HL-60/S4 treated with retinoic acid at 250 ng/mL for 4 days and 3 days (cell line): ENCODE results near the gene SLC30A1.
"Not testable (repeated sequence)": the region's sequence is repeated elsewhere in the genome, so short reads cannot be mapped to it uniquely, and the experiment has no call there.

Experiments
- in situ Hi-C: fragments of 300-500 bp; cut with MboI; formaldehyde crosslinking; loops from 2 replicates; pipeline ENCODE4 v1.7.0; 2022; ENCODE audit warnings: low sequenced_read_pairs

The SLC30A1 gene

DNA sequence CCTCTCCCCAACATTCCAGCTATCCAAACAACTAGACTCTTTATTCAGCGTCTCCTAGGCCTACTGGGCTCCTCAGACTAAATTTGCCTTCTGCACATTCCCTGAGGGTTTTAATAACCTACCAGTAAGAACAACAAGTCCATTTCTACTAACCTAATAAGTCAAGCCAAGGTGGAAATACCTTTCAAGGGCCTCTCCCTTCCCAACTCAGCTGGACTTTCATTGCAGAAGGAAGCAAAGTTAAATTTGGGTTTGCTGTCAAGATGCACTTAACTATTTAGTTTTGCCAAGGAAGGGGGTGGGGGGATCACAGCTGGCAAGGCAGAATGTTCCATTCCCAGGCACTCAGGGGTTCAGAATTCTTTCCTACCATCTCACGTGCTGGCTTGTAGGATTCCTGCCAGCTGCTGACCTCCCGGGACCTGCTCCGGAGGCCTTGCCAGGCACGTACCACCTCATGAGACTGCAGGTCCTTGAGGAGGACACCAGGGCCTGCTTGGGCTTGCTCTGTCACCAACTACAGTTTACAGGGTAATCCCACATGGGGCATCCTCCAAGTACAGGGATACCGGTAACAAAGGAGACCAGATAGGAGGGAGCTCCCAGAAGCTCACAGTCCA is 29.8 kb downstream of the SLC30A1 start:
- in situ Hi-C loops = no loop called here

DNA sequence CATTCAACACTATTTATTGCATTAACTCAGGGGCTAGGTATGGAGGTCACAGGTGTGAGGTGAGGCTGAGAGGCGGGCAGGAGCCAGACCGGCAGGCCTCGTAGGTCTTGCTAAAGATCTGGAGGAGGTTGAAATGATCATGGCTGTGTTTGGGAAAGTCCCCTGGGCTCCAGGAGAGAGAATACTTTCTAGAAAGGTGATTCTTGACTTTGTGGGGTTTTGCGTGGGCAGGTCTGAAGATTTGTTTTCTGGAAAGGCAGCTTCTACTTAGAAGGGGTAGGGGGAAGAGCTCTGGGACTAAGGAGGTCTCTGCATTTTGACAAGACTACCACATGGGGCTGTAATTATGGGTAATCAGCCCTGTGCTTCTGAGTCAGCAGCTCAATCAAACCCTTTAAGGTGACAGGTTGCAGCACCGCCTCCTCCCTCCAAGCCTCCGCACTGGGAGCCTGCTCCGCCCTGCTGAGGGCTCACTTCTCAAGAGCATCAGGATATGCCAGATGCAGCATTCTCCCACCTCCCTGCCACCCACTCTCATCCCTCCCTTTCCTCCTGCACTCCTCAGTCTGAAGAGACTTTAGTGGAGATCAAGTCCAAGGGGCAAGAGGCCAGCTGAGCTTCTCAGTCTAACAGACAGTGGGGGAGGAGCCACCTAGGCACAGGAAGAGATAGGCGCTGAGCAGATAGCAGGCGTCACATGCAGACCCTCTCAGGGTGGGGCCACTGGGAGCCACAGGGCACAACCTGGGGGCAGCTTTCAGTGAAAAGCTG is 30.5 kb downstream of the SLC30A1 start:
- in situ Hi-C loops = no loop called here

DNA sequence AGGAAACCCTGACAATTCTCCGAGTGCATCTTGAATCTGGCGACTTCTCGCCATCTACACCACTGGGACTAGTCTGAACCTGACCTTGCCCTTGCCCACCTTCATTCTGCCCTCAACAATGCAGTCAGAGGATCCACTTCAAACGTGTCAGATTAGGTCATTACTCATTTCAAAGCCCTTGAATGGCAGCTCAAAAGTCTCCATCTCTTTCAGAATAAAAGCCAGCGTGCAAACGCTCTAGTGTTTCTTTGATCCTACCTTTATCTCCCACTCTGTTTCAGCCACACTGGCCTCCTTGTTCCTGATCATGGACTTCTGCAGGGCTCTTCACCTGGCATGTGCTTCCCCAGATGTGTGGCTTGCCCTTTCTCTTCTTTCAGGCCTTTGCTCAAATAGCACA is 31.3 kb downstream of the SLC30A1 start:
- in situ Hi-C loops = no loop called here

DNA sequence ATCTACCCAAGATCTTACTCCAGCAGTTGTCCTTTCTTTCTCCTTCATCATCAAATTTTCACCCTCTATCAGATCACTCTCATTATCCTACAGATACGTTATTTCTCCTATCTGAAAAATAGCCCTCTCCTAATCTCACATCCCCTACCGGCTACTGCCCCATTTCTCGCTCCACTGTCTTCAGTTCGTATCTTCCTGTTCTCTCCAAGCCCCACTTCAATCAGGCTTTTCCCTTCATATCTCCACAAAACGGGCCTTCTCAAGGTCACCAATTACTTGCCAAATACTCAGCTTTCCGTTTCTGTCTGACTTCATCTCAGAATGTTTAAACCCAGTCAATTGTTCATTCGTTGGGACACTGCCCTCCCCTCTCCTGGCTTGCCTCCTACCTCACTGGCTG is 32.4 kb downstream of the SLC30A1 start:
- in situ Hi-C loops = no loop called here

DNA sequence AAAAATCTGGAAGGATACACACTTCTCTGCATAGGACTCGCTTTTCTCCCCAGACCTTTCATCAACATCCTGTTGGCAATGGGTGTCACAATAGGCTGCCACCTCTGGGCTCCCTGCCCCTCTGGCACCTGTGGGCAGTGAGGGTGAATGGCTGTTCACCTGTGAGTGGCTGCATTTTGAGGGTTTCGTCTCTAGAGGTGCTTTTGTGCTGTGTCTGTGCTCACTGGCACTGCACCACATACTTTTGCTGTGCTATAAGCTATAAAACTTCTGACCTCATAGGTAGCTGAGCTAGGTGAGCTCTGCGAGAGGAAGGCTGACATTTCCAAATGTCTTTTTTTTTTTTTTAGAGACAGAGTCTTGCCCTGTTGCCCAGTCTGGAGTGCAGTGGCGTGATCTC is 35.9 kb downstream of the SLC30A1 start:
- in situ Hi-C loops = no loop called here

DNA sequence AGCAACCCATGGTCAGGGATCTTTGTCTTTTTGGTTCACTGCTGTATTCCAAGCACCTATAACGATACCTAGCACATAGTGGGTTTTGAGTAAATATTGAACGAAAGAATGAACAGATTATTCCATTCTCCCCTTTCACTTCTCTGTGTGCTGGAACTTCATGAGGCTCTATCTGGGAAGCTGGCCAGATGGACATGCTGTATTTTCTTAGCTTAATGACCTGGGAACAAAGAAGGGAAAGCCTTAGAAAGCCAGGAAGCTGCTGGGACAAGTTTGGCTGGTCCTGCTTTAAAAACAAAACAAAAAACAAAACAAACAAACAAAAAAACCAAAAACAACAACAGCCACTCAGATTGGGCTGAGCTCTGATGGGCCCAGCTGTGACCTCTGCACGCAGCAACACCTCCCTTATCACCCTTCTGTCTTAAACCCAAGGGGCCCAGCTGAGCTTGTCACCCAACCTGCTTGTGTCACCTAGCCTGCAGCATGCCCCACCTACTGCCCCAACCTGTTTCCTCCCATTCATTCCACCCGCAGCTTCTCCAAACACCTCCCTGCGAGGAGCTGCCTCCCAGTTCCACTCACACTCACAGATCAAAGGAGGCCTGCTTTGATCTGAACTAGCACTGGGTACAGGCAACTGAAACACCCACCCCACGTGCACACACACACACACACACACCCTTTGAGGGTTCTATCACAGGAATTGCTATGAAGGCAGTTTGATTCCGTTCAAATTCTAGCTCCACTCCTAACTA is 37.1 kb downstream of the SLC30A1 start:
- in situ Hi-C loops = no loop called here

DNA sequence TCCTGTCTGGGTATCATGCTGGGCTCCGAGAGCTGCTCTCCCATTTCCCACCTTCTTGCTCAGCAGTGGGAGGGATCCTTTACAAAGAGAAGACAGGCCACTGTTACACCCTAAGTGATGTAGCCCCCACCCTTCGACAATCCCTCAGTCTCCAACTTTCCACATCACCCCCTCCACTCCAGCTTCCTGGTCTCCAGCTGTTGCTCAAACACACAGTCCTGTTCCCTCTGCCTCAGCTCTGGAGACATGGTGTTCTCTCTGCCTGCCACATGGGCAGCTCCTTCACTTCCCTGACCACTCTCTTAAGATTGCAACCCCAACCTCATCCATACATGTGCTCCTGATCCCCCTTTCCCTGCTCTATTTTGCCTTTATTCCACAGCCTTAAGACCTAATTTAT is 37.7 kb downstream of the SLC30A1 start:
- in situ Hi-C loops = no loop called here

DNA sequence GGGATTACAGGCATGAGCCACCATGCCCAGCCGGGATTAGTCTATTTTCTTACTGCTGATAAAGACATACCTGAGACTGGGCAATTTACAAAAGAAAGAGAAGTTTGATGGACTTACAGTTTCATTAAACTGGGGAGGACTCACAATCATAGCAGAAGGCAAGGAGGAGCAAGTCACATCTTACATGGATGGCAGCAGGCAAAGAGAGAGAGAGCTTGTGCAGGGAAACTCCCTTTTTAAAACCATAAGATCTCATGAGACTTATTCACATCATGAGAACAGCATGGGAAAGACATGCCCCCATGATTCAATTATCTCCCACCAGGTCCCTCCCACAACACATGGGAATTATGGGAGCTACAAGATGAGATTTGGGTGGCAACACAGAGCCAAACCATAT is 38.1 kb downstream of the SLC30A1 start:
- in situ Hi-C loops = not testable (repeated sequence)

DNA sequence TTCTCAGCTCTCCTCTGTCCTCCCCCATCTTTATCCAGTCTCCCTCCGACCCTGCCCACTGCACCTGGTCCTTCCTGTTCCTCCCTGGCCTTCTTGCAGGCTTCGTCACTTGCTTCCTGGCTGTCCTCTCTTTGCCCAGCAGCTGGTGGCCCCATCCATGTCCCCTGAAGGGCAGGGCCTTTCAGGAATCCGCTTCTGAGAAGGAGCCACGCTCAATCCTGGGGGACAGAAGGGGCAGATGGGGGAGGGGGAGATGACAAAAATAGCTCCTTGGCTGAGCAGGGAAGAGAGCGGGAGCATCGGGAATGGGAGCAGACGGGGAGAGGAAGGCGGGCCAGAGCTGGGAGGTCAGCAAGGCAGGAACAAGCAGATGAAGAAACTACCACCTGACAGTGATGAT is 40.7 kb downstream of the SLC30A1 start:
- in situ Hi-C loops = no loop called here

DNA sequence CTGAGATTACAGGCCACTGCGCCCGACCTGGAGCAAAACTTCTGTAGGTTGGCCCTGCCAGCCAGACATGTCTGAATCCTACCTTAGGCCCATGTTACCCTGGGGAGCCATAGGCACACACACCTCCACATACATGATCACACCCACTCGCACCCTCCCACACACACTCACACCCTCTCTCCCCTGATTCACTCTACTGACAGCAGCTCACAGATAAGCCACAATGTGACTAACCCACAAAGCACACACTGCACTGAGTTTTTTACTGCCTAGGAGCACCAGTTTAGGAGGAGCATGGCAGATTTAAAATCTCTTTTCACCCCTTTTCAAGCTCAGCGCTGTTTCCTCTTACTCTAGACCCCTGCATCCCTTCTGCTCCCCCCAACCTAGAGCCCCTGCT is 41.7 kb downstream of the SLC30A1 start:
- in situ Hi-C loops = no loop called here

DNA sequence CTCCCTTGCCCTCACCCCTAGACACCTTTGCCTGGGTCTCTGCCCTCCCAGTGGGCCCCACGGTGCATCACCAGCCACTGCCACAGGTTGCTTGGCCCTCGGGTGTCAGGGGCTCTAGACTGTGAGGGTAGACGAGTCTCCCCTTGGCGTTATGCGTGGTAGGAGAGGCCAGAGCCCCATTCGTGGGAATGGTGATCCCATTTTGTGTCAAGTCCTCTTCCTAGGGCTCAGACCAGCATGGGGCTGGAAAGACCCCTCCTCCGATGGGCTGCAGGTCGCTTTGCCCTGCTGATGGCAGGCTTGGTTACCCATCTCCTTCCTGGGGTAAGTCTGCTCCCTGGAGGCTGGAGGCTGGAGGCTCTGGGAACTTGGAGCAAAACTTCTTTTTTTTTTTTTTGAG is 42.4 kb downstream of the SLC30A1 start:
- in situ Hi-C loops = no loop called here

DNA sequence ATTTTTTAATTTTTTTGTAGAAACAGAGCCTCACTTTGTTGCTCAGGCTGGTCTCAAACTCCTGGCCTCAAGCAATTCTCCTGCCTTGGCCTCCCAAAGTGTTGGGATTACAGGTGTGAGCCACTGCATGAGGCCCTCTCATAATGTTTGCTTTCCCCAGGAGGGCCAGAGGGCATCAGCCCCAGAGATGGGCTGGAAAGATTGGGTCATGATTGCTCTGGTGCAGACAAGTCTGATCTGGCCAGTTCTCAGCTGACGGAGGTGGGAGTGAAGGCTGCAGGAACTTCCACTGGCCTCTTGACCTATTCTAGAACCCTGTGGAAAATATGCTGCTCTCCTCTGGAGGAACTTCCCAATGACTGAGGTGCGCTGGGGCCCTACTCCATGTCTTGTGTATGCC is 43.6 kb downstream of the SLC30A1 start:
- in situ Hi-C loops = no loop called here

DNA sequence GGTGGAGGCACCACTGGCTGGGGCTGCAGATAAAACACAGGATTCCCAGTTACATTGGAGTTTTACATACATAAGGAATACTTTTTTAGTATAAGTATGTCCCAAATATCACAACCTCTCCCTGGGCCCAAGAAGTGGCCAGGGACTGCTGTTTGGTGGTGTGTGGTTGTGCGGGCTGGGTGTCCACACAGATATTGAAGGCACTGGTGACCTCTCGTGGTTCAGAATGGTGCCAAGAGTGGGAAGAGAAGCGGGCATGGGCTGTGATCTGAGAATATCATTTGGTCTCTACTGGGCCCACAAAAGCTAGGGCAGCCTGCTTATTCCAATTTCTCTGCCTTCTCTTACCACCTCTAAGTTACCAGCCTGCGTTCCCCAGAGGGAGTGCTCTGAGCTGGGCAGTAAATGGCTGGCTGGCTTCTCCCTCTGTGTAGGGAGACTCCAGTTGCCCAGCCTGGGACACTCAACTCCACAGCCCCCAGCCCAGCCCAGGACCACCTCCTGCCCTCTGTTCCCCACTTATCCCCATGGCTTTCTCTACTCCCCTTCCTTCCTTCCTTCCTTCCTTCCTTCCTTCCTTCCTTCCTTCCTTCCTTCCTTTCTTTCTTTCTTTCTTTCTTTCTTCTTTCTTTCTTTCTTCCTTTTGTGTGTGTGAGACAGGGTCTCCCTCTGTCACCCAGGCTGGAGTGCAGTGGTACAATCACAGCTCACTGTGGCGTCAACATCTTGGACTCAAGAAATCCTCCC is 44.2 kb downstream of the SLC30A1 start:
- in situ Hi-C loops = no loop called here

DNA sequence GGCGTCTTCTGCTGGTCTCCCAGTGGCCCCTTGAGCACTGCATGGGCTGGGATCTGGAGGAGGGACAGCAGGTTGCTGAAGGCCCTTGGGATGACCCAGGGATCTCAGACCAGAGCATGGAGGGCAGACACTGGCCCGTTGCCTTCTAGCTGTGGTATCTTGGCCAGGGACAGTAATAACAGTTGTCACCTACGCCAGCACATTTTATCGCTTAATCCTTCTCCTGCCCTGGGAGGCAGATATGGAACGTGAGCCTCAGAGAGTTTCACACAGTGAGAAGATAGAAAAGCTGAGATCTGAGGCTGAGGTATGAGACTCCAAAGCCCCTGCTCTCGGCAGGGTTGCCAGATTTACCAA is 46.9 kb downstream of the SLC30A1 start:
- in situ Hi-C loops = no loop called here

DNA sequence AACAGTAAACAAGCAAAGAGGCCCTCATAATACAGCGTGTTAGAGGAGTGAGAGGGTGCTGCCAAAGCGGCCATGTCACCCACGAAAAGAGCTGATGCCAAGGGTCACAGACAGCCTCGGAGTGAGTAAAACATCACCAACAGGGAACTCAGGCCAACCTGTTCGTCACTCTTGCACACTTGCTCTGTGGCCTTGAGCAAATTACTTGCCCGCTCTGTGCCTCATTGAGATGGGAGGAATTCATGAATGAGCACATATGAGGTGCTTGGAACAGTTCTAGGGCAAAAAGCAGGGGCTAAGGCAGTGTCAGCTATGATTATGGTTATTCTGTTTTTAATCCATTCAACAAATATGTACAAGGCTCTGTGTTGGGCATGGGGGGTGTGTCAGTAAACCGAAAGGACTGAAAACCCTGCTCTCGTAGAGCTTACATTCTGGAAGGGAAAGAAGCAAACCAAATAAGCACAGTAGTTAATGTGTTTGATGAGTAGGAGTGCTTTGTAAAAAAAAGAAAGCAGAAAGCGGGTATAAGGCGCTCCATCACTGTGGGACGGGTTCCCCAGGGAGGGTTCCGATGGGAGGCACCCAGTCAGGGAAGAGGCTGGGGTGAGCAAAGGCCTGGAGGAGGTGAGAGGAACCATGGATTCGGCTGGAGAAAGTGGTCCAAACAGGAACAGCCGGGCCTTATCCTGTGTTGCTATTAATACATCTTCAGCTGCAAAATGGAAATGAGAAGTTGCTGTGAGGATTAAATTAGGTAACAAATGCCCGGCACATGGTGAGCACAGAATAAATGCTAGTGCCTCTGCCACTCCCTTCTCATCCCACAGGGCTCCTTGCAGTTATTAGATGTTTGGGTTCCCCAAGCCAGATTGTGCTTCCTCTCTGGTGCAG is 47.5 kb downstream of the SLC30A1 start:
- in situ Hi-C loops = no loop called here

DNA sequence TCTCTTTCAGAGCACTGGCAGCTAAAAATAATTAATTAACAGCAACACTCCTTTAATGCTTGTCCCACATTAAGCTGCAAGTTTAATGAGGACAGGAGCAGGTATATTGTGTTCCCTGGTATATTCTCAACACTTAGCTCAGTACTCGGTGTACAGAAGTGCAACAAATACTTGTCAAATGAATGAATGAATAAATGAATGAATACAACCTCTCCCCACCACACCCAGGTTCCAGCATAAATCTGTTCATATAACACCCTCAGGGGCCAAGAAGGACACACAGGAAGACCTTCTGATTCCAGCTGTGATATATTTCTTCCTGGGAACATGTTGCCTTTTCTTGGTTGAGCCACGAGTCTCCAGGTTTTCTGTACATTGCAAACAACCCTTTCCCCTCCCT is 48.9 kb downstream of the SLC30A1 start:
- in situ Hi-C loops = no loop called here

DNA sequence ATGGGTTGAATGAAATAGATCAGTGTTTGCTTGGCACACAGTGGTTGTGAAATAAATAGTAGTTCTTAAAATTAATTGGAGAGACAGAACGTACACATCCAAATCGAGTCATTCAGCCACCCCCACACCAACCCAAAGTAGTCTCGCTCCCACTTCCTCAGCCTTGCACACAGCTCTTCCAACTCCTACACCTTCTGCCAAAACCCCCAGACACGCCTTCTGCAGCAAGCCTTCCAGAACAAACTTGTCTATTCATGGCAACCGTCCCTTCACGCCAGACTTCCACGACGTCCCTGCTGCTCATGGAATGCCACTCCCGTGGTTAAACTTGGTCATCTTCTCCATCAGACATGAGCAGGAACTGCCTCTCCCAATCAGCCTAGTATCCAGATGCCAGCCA is 49.5 kb downstream of the SLC30A1 start:
- in situ Hi-C loops = no loop called here

DNA sequence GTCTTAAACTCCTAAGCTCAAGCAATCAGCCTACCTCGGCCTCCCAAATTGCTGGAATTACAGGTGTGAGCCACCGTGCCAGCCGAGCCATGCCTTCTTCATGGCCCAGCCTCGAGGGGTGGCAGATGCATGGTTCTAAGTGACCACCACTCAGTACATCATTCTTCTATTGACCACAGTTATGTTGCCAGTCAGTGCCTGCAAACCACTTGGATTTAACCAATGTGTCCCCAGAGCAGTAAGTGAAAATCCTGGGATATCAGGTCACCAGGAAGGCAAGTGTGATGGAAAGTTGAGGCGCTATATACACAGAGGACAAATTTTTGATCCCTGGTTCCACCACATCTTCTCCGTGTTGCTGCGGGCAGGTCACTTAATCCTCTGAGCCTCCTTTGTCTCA is 50.0 kb downstream of the SLC30A1 start:
- in situ Hi-C loops = no loop called here

DNA sequence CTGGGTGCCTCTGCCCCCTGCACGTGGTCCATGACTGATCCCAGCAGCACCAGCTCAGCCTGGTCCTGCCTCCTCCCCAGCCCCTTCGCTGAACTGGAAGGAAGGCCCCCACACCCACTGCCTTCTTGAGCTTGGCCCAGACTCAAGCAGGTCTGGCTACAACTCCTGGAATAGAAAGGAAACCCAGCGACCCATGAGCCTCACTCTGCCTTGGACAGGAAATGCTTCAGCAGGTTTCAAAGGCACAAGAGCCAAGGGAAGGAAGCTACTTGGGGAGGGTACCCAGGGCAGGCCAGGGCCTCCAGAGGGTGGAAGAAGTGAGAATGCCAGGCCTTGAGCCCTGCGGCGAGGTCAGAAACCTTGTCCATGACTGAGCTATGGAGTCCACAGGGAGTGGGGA is 51.1 kb downstream of the SLC30A1 start:
- in situ Hi-C loops = no loop called here

DNA sequence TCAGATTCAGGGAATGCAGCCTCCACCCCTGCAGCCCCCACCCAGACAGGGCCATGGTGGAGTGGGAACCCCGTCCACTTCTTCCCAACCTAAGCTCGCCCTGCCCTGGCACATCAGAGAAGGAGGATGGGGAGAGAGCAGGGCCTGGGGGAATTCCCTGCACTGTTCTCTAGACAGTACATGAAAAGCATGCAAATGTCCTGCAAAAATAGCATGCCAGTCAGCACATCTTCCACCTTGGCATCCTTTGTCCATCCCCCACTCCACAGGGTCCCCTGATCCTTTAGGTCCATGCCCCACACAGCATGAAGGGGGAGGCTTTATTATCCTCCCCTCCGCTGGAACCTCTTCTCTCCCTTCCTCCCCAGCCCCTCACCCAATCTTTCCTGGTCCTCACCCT is 52.0 kb downstream of the SLC30A1 start:
- in situ Hi-C loops = no loop called here

DNA sequence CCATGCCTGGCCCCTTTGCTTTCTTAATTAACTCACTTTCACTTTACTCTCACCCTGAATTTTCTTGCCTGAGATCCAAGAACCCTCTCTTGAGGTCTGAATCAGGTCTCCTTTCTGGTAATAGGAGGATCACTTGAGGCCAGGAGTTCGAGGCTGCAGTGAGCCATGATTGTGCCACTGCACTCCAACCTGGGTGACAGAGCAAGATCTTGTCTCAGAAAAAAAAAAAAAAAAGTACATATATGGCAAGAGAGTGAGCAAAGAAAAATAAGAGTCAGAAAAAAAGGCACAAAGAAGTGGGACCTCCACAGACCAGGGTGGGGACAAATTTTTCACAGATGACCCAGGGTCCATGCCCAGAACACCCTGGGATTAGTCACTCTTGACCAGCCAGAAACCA is 52.9 kb downstream of the SLC30A1 start:
- in situ Hi-C loops = no loop called here
